CD14-positive monocyte (primary cell): ENCODE measurements around the gene TBCD. TPM values are rescaled to one million over a fixed set of nuclear protein-coding genes. Genes with fewer than 3 reads are reported as not detected.
A peak's percentile ranks its signal among the peaks of the same experiment; 100 is the strongest.

Experiments used
- DNase-seq, 3 donors: peaks; one replicate each; pipeline ENCODE4 v3.0.0-alpha.2; 2011 to 2022
- H2AFZ ChIP-seq: 2 replicates; pipeline ENCODE4 v1.6.0; 2012; ENCODE audit warnings: mild to moderate bottlenecking, low read depth, low read length, inconsistent platforms; ENCODE audit not compliant: insufficient read depth, poor library complexity, severe bottlenecking
- H3K27ac ChIP-seq, 2 donors: 1 replicate in 1 of 2; 2 replicates in 1 of 2; pipeline ENCODE4 v1.5.1; 2012 to 2013; ENCODE audit warnings: low read length in 2 of 2, control low read depth in 1 of 2, inconsistent platforms in 1 of 2, low read depth in 1 of 2, mild to moderate bottlenecking in 1 of 2
- H3K27me3 ChIP-seq, 2 donors: one replicate each; pipeline versions ENCODE4 v1.6.0 to v1.6.1; 2011 to 2013; ENCODE audit warnings: low read length in 2 of 2; ENCODE audit not compliant: control insufficient read depth in 2 of 2, insufficient read depth in 2 of 2
- H3K36me3 ChIP-seq, 2 donors: replicated peaks in 1 of 2; 1 replicate in 1 of 2; 2 replicates in 1 of 2; pipeline versions ENCODE4 v1.5.1 to v1.6.1; 2012 to 2013; ENCODE audit warnings: low read length in 2 of 2, control low read depth in 1 of 2, inconsistent platforms in 1 of 2, mild to moderate bottlenecking in 1 of 2; ENCODE audit not compliant: insufficient read depth in 2 of 2, control insufficient read depth in 1 of 2
- H3K4me1 ChIP-seq, 2 donors: 1 replicate in 1 of 2; 2 replicates in 1 of 2; pipeline versions ENCODE4 v1.5.1 to v1.6.1; 2012 to 2013; ENCODE audit warnings: low read length in 2 of 2, control low read depth in 1 of 2, inconsistent platforms in 1 of 2, mild to moderate bottlenecking in 1 of 2, moderate library complexity in 1 of 2; ENCODE audit not compliant: insufficient read depth in 2 of 2, control insufficient read depth in 1 of 2
- H3K4me2 ChIP-seq: replicated peaks from 2 replicates; pipeline ENCODE3; 2012; ENCODE audit warnings: low read length, moderate library complexity, mild to moderate bottlenecking; ENCODE audit not compliant: poor library complexity, severe bottlenecking; ENCODE audit errors: extremely low read depth
- H3K4me3 ChIP-seq, 3 experiments: fragments of 200-600 bp in 1 of 3; sonication (generic) in 1 of 3; replicated peaks in 1 of 3; 1 replicate in 2 of 3; 2 replicates in 1 of 3; pipeline ENCODE4 v1.5.1; 2011 to 2013; ENCODE audit warnings: low read length in 3 of 3, mild to moderate bottlenecking in 3 of 3, control low read depth in 2 of 3, low read depth in 2 of 3, inconsistent platforms in 1 of 3, moderate library complexity in 1 of 3
- H3K79me2 ChIP-seq: 2 replicates; pipeline ENCODE4 v1.6.0; 2012; ENCODE audit warnings: mild to moderate bottlenecking, control low read depth, inconsistent platforms, low read length, moderate library complexity; ENCODE audit not compliant: insufficient read depth
- H3K9ac ChIP-seq: 2 replicates; pipeline ENCODE4 v1.6.0; 2017; ENCODE audit warnings: low read length, mild to moderate bottlenecking; ENCODE audit not compliant: insufficient read depth, poor library complexity, severe bottlenecking
- H3K9me3 ChIP-seq, 2 donors: replicated peaks in 1 of 2; 1 replicate in 1 of 2; 2 replicates in 1 of 2; pipeline versions ENCODE4 v1.5.1 to v1.6.1; 2012 to 2013; ENCODE audit warnings: low read length in 2 of 2, control low read depth in 1 of 2; ENCODE audit not compliant: control insufficient read depth in 1 of 2, insufficient read depth in 1 of 2
- H4K20me1 ChIP-seq: 2 replicates; pipeline ENCODE4 v1.6.0; 2012; ENCODE audit warnings: mild to moderate bottlenecking, low read length, control low read depth, moderate library complexity; ENCODE audit not compliant: insufficient read depth
- H3K27ac Mint-ChIP-seq, 7 donors: one replicate each; pipeline ENCODE4 v1.8.0; 2020; ENCODE audit warnings: mild to moderate bottlenecking in 7 of 7, mixed read lengths in 7 of 7, moderate library complexity in 6 of 7, inconsistent platforms in 2 of 7
- H3K27me3 Mint-ChIP-seq, 3 donors: one replicate each; pipeline ENCODE4 v1.8.0; 2021 to 2022; ENCODE audit warnings: low read depth in 3 of 3, mild to moderate bottlenecking in 3 of 3, mixed read lengths in 3 of 3, moderate library complexity in 3 of 3, inconsistent platforms in 1 of 3
- H3K36me3 Mint-ChIP-seq, 2 donors: one replicate each; pipeline ENCODE4 v1.8.0; 2020; ENCODE audit warnings: mixed read lengths in 2 of 2, inconsistent platforms in 1 of 2, mild to moderate bottlenecking in 1 of 2
- H3K4me1 Mint-ChIP-seq: one replicate; pipeline ENCODE4 v1.8.0; 2020; ENCODE audit warnings: mild to moderate bottlenecking, mixed read lengths
- H3K4me3 Mint-ChIP-seq, 2 donors: one replicate each; pipeline ENCODE4 v1.8.0; 2020; ENCODE audit warnings: mild to moderate bottlenecking in 2 of 2, mixed read lengths in 2 of 2, moderate library complexity in 1 of 2
- H3K9me3 Mint-ChIP-seq, 7 donors: one replicate each; pipeline ENCODE4 v1.8.0; 2020 to 2022; ENCODE audit warnings: mixed read lengths in 7 of 7, mild to moderate bottlenecking in 6 of 7, moderate library complexity in 6 of 7, inconsistent platforms in 2 of 7
- WGBS: methylation state at CpG from one replicate; pipeline ENCODE4 v1.1.5; 2013; ENCODE audit warnings: missing lambda C conversion rate; ENCODE audit not compliant: insufficient coverage; 5-methylcytosine and 5-hydroxymethylcytosine counted together
- intact Hi-C, 2 donors: fragments of 100-400 bp; cut with micrococcal nuclease; formaldehyde crosslinking; loops; one replicate each; pipeline versions ENCODE4 v1.15.0 to v1.15.1; 2023
- polyA plus RNA-seq, 3 donors: library from polyadenylated mRNA; depleted of rRNA in 1 of 3; unstranded in 2 of 3; stranded (reverse) in 1 of 3; fragments of 300-500 nt in 2 of 3; fragments of >200 nt in 1 of 3; fragmentation: Illumina TruSeq in 2 of 3; gene quantifications; 1 replicate in 2 of 3; 2 replicates in 1 of 3; pipeline ENCODE4 v1.2.3, GENCODE V29; 2012 to 2021
- TF ChIP-seq, protein P1 (sequence below): fragments of 200-600 bp; IDR thresholded peaks from one replicate; pipeline ENCODE4 v1.8.0; 2022; ENCODE audit warnings: antibody characterized with exemption, mild to moderate bottlenecking

Gene TBCD
- polyA plus RNA-seq, 3 donors = 54.7 to 74.0 (median 66.6) TPM

DNA sequence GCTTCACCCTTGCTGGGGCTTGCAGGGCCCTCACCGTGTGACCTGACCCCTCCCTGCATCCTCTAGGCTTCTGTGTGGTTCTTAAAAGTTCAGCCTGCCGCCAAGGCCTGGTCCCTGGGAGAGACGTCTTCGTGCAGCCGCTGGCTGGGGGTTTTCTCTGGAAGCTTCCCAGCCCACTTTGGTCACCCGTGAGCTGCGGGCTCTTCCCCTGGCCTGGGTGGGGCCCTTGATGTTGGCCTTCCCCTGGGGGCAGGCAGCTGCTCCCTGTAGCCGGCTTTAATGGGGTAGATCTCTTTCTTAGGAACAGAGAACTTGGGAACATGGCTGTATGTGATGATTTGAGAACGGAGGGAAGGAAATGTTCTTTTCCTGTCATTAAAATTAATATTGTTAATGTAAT is 55.2 kb downstream of the TBCD start:
- Histone ChIP-seq H3K9ac (no peak overlapping the region), H3K27ac (no peak overlapping the region), H3K4me2 (no peak overlapping the region), H4K20me1 (no peaks in the 10 kb centered on the region), H3K4me3 (no peak overlapping the region), H3K9me3 (no peaks in the 10 kb centered on the region), H2AFZ (no peak overlapping the region), H3K79me2 (no peaks in the 10 kb centered on the region), H3K27me3 (no peaks in the 10 kb centered on the region), H3K36me3 (peaks cover 11 to 38% of the 10 kb centered on the region in 2 donors), H3K4me1 (no peaks in the 10 kb centered on the region)
- intact Hi-C loops = no loop called here
- TF ChIP-seq, protein P1, sequence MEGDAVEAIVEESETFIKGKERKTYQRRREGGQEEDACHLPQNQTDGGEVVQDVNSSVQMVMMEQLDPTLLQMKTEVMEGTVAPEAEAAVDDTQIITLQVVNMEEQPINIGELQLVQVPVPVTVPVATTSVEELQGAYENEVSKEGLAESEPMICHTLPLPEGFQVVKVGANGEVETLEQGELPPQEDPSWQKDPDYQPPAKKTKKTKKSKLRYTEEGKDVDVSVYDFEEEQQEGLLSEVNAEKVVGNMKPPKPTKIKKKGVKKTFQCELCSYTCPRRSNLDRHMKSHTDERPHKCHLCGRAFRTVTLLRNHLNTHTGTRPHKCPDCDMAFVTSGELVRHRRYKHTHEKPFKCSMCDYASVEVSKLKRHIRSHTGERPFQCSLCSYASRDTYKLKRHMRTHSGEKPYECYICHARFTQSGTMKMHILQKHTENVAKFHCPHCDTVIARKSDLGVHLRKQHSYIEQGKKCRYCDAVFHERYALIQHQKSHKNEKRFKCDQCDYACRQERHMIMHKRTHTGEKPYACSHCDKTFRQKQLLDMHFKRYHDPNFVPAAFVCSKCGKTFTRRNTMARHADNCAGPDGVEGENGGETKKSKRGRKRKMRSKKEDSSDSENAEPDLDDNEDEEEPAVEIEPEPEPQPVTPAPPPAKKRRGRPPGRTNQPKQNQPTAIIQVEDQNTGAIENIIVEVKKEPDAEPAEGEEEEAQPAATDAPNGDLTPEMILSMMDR = no peak
- DNase-seq = no peak
- no peaks in the 10 kb centered on the region for H3K27me3 Mint-ChIP-seq
- peaks cover 34 to 44% of the 10 kb centered on the region in 2 donors for H3K36me3 Mint-ChIP-seq
- H3K9me3 Mint-ChIP-seq = no peaks in the 10 kb centered on the region
- 98% methylated on average over 6 of the region's 9 CpGs for WGBS
- no peaks in the 10 kb centered on the region for H3K4me1 Mint-ChIP-seq
- peak overlapping the region in 1 of 7 donors; percentile 20 for H3K27ac Mint-ChIP-seq
- no peak overlapping the region for H3K4me3 Mint-ChIP-seq

DNA sequence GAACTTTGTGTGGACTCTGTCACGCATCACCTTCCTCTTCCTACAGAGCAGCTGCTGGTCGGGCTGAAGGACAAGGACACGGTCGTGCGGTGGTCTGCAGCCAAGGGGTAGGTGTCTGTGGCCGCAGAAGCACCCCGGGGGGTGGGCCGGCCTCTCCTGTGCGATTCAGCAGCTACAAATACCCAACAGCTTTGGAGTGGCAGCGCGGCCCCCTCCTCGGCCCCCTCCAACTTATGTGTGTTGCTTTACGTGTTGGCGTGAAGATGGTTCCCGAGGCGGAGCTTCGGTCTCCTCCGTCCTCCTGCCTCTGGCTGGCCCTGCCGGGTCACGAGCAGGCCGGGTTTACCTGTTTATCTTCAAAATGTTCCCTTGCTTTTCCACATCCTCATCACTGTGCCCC is 55.7 kb downstream of the TBCD start:
- intact Hi-C loops = no loop called here
- H3K79me2 ChIP-seq = no peaks in the 10 kb centered on the region
- no peaks in the 10 kb centered on the region for H3K9me3 Mint-ChIP-seq
- no peak overlapping the region for H2AFZ ChIP-seq
- no peaks in the 10 kb centered on the region for H4K20me1 ChIP-seq
- no peaks in the 10 kb centered on the region for H3K4me1 ChIP-seq
- H3K36me3 ChIP-seq = peaks cover 11 to 38% of the 10 kb centered on the region in 2 donors
- no peak overlapping the region for H3K4me2 ChIP-seq
- H3K4me3 ChIP-seq = no peak overlapping the region
- no peaks in the 10 kb centered on the region for H3K27me3 Mint-ChIP-seq
- H3K4me3 Mint-ChIP-seq = no peak overlapping the region
- 99% methylated on average over 13 of the region's 21 CpGs for WGBS
- peaks cover 32 to 47% of the 10 kb centered on the region in 2 donors for H3K36me3 Mint-ChIP-seq
- no peaks in the 10 kb centered on the region for H3K27me3 ChIP-seq
- H3K27ac ChIP-seq = no peak overlapping the region
- TF ChIP-seq, protein P1 = no peak
- no peak overlapping the region for H3K9ac ChIP-seq
- H3K27ac Mint-ChIP-seq = no peak overlapping the region
- no peak for DNase-seq
- H3K9me3 ChIP-seq = no peaks in the 10 kb centered on the region
- H3K4me1 Mint-ChIP-seq = no peaks in the 10 kb centered on the region
